ENCODE data around the gene APOL2. TPM values are rescaled to one million over a fixed set of nuclear protein-coding genes. Genes with fewer than 3 reads are reported as not detected.

APOL2 gene, protein sequence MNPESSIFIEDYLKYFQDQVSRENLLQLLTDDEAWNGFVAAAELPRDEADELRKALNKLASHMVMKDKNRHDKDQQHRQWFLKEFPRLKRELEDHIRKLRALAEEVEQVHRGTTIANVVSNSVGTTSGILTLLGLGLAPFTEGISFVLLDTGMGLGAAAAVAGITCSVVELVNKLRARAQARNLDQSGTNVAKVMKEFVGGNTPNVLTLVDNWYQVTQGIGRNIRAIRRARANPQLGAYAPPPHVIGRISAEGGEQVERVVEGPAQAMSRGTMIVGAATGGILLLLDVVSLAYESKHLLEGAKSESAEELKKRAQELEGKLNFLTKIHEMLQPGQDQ
- total RNA-seq, result 1 to 10 TPM; 2.1 to 7.9 TPM
- 7.4 TPM for polyA plus RNA-seq (2013, experiment 1 of 2)
- 7.3 TPM for polyA plus RNA-seq (2013, experiment 2 of 2)
- long read RNA-seq, experiment 1, partial matches to known transcripts, result 0 of 1 reads
- long read RNA-seq, experiment 1, other reads (novel, unspliced or antisense), result 1 of 1 reads
- long read RNA-seq, experiment 2, partial matches to known transcripts, result 1 of 4 reads
- long read RNA-seq, experiment 2, other reads (novel, unspliced or antisense), result 0 of 4 reads
- long read RNA-seq, experiment 3, transcript APOL2-202 (5 exons, 2,551 nt), result major isoform, 31 of 38 reads
- long read RNA-seq, experiment 3, partial matches to known transcripts, result 0 of 38 reads
- long read RNA-seq, experiment 3, other reads (novel, unspliced or antisense), result 2 of 38 reads
- long read RNA-seq, experiment 4, partial matches to known transcripts, result 0 of 1 reads
- long read RNA-seq, experiment 4, other reads (novel, unspliced or antisense), result 0 of 1 reads

DNA sequence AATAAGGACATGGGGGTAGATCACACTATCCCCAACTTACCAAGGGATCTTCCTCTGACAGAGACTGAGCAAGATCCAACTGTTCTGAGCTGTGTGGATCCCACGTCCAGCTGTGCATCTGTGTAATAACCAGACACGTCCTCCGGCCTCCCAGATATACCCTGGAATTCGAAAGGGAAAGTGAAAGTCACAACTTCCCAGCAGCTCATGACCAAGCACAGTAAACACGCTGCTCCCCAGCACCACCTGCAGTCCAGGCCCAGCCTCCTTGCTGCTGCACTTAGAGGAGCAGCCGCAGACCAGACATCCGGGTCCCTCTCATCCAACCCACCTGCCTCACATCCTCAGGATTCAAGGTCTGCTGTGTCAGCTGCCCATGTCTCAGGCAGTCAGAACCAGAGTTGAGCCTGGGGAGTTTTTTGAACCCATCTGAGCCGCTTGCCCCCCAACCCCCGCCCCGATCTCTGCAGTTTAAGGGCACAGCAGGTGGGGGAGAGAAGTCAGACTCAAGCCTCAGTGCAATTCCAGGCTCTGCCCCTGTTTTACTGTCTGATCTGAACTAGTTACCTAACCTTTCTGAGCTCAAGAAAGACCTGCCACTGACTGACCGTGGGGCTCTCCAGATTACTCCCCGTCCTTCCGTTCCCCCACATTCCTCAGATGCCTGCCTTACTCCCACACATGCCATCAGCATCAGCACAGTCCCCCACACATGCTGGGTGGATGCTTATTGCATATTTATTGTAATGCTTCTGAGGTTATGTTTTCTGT, at the start of gene APOL2:
TSS of gene APOL2 (minus strand) at position 127 of the 771 bp plus-strand sequence. CDS start 6,365 bp downstream, outside the sequence.
- no peaks in the 10 kb centered on the region for H3K36me3 Mint-ChIP-seq (ENCODE audit: low read depth)
- H3K4me1 Mint-ChIP-seq, result peaks cover 16% of the 10 kb centered on the region
- peak within 1 kb of the TSS; percentile 56 for H3K4me3 Mint-ChIP-seq
- Histone ChIP-seq H3K4me1 (ENCODE audit: control insufficient read depth, insufficient read depth, low read length) (no peaks in the 10 kb centered on the region), H3K9me3 (ENCODE audit: control insufficient read depth, low read length) (no peaks in the 10 kb centered on the region), H3K27me3 (ENCODE audit: control insufficient read depth, insufficient read depth, low read length, poor library complexity, severe bottlenecking) (no peaks in the 10 kb centered on the region), H3K27ac (ENCODE audit: low read depth, low read length) (no peak within 1 kb of the TSS), H3K36me3 (ENCODE audit: control insufficient read depth, insufficient read depth, low read length) (no peaks in the 10 kb centered on the region), H3K9ac (ENCODE audit: extremely low read depth, low read length, poor library complexity, severe bottlenecking) (no peak within 1 kb of the TSS), H3K4me3 (ENCODE audit: low read length) (peak within 1 kb of the TSS; percentile 48)
- peak; percentile 97 for DNase-seq
- 19 to 24% methylated on average over 8 to 13 of the region's 13 CpGs for WGBS, 2 experiments (ENCODE audit: insufficient coverage in 1 of 2, insufficient read length in 1 of 2)
- H3K27ac Mint-ChIP-seq, result peak within 1 kb of the TSS; percentile 92
- TF ChIP-seq, protein P1, sequence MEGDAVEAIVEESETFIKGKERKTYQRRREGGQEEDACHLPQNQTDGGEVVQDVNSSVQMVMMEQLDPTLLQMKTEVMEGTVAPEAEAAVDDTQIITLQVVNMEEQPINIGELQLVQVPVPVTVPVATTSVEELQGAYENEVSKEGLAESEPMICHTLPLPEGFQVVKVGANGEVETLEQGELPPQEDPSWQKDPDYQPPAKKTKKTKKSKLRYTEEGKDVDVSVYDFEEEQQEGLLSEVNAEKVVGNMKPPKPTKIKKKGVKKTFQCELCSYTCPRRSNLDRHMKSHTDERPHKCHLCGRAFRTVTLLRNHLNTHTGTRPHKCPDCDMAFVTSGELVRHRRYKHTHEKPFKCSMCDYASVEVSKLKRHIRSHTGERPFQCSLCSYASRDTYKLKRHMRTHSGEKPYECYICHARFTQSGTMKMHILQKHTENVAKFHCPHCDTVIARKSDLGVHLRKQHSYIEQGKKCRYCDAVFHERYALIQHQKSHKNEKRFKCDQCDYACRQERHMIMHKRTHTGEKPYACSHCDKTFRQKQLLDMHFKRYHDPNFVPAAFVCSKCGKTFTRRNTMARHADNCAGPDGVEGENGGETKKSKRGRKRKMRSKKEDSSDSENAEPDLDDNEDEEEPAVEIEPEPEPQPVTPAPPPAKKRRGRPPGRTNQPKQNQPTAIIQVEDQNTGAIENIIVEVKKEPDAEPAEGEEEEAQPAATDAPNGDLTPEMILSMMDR (conservative IDR thresholded peaks at IDR 0.05), result peak; percentile 76
- peaks cover 6% of the 10 kb centered on the region for H3K27me3 Mint-ChIP-seq (ENCODE audit: insufficient read depth)
- no peaks in the 10 kb centered on the region for H3K9me3 Mint-ChIP-seq

DNA sequence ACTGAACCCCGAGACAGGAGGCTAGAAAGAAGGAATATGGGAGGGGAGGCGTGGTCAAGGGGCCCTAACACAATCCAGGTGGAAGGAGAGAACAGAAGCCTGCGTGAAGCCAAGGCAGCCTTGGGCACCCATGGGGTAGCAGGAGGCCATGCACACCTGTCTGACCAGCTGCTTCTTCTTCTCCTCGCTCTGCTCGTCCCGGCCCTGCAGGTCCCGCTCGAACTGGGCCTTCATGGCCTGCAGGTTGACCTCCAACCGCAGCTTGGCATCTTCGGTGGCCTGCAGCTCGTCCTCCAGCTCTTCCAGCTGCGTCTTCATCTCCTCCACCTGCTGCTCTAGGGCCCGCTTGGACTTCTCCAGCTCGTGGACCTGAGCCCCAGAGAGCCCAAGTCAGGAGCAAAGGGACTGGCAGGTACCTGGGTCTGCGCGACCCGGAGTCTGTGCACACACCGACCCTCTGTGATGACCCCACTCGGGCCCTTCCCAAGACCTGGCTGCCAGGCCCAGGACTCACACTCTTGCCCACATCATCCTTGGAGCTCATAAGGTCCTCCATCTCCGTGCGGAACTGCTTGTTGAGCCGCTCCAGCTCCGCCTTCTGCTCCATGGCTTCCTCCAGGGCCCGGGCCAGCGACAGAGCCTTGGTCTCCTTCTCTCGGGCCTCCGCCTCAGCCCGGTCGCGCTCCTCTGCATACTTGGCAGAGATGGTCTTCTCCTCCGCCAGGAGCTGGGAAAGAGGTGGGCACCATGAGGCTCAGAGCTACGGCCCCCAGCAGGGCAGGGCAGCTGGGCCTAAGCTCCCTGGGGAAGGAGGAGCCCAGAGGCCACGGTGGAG, 49.5 kb upstream of the APOL2 start:
- Mint-ChIP-seq H3K36me3 (ENCODE audit: low read depth) (peaks cover 86% of the 10 kb centered on the region), H3K27ac (no peak overlapping the region), H3K27me3 (ENCODE audit: insufficient read depth) (no peaks in the 10 kb centered on the region), H3K9me3 (peaks cover 17% of the 10 kb centered on the region), H3K4me3 (no peak overlapping the region), H3K4me1 (no peaks in the 10 kb centered on the region)
- no peak overlapping the region for H3K9ac ChIP-seq (ENCODE audit: extremely low read depth, low read length, poor library complexity, severe bottlenecking)
- DNase-seq, result no peak
- H3K9me3 ChIP-seq (ENCODE audit: control insufficient read depth, low read length), result peaks cover 7% of the 10 kb centered on the region
- peaks cover 79% of the 10 kb centered on the region for H3K36me3 ChIP-seq (ENCODE audit: control insufficient read depth, insufficient read depth, low read length)
- WGBS, 2 experiments (ENCODE audit: insufficient coverage in 1 of 2, insufficient read length in 1 of 2), result 95 to 97% methylated on average over 24 to 33 of the region's 33 CpGs
- H3K27ac ChIP-seq (ENCODE audit: low read depth, low read length), result no peak overlapping the region
- TF ChIP-seq, protein P1 (conservative IDR thresholded peaks at IDR 0.05), result no peak
- no peak overlapping the region for H3K4me3 ChIP-seq (ENCODE audit: low read length)
- no peaks in the 10 kb centered on the region for H3K4me1 ChIP-seq (ENCODE audit: control insufficient read depth, insufficient read depth, low read length)
- H3K27me3 ChIP-seq (ENCODE audit: control insufficient read depth, insufficient read depth, low read length, poor library complexity, severe bottlenecking), result no peaks in the 10 kb centered on the region
